NCI-H345 (cell line): Measurements from ENCODE around the gene FMNL2.

Experiments
- DNase-seq: peaks from one replicate; lab custom pipeline; 2025; lab: John Stamatoyannopoulos, UW

FMNL2 gene

DNA sequence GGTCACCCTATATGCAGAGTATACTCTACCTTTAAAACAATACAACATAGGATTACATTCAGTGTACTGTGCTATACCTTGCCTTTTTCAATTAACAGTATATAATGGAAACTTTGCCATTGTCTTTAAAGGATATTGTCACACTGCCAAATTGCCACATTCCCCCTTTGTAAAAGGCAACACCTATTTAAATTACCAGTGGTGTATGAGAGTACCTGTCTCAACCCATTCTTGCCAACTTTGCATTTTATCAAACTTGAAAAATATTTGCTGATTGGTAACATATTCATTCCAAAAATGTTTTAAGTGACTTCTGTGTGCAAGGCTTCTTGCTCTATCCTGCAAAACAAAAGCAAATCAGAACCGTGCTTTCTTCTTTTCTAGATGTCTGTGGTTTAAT, 92.9 kb downstream of the FMNL2 start:
- DNase-seq = no peak

DNA sequence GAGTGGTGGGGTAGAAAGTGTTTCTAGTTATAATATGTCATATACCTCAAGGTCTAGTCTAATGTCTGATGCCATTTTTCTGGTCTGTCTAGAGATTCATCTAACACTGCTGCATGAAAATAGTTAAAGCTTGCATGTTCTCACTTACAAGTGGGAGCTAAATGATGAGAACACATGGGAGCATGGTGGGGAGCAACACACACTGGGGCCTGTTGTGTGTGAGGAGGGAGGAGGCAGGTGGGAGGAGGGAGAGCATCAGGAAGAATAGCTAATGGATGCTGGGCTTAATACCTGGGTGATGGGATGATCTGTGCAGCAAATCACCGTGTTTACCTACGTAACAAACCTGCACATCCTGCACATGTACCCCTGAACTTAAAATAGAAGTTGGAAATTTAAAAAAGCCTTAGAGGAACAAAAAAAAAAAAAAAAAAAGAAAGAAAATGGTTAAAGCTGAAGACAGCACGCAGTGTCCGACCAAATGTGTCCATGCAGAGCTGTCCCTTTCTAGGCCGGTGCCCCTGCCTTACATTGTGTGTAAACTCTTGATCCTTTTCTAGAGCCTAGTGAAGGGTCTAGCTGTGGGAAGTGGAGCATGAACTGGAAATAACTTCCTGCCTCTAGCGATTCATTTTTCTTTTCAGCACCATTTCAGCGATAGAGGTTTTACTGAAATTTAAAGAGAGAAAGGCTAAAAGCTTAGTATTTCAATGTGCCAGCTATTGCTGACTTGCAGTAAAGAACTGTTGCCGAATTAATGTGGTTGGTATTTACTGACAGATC, 94.0 kb downstream of the FMNL2 start:
- DNase-seq = no peak

DNA sequence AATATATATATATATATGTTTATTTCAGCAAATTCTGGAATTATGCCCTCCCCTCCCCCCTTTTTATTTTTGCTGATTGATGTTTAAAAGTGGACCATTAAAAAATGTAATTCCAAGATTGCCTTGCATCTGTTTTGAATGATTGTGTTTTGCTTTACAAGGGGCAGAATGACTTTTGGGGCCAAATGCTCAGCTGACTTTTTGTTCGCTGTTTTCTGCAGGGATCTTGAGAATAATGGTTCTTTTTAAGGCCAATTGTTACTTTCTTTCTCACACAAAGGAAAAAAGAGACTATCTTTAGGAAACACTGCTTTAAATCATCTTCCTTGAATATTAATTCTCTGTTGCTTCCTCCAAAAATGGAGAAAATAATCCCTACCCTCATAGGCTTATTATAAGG, 95.9 kb downstream of the FMNL2 start:
- DNase-seq = no peak

DNA sequence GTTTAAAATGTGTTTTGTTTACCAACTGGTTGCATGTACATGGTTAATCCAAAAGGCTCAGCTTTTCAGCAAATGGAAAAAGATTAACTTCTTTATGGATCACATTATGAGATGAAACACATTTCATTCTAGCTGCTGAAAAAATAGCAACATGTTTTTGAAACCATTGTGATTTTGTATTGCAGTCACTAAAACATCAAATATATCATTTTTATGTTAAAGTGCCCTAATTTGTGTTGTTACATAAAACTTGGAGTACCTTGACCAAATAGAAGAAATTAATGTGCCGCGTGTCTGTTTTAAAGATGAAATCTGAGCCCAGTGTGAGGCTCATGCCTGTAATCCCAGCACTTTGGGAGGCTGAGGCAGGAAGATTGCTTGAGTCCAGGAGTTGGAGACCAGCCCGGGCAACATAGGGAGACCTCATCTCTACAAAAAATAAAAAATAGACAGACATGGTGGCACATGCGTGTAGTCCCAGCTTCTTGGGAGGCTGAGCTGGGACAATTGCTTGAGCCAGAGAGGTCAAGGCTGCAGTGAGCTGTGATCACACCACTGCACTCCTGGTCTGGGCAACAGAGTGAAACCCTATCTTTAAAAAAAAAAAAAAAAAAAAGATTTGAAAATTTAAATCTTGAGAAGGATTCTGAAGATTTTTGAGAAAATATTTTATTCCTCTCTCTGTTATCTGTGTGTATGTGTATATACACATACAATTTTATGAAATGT, 96.6 kb downstream of the FMNL2 start:
- no peak for DNase-seq

DNA sequence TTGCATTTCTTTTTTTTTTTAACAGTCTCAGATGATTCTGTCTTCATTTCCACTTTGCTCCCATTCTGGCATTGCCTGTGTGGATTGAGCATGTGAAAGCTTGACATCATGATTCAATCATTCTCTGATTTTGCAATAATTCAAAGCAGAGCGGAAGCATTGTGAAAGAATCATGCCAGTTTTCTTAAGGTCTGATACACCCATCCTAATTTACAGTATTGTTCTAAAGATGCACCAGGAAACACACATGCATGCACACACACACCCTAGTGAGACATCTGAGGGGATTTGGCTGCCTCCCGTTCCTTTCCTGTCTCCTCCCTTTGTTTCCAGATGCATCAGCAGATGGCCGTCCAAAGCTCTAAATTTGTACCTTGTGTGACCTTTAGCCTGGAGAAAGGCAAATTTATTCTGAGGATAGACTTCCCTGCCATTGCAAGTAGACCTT, 97.3 kb downstream of the FMNL2 start:
- DNase-seq = no peak

DNA sequence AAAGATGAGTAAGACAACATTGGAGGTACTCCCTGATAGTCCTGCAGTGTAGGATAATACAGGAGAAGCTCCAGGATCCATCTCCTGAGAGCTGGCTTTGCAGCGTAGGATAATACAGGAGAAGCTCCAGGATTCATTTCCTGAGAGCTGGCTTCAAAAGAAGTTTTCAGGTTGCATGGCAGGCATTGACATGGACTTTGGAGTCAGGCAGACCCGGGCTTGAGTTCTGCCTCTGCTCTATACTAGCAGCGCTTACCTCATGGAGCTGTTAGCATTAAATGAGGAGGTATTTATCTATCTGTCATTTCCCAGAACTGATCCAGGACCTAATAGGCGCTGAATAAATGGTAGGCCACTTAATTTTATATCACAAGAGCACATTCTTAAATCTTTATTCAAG, 97.8 kb downstream of the FMNL2 start:
- no peak for DNase-seq

DNA sequence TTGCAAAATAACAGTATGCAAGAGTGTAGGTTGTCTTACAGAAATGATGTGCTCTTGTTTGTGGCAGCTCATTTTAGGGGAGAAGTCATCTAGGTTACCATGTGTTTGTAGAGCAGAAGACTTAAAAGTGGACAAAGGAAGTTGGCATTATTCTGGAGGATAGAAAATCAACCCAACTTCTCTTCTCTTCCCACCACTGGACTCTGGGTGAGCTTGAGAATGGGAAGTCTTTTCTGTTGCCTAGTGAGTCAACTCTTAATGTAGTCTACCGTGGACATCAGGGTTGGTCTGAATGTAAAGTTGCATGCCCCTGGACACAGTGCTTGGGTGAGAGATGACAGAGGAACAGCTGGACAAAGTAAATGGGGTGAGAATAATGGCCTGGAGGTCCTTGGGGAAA, 98.3 kb downstream of the FMNL2 start:
- DNase-seq = no peak

DNA sequence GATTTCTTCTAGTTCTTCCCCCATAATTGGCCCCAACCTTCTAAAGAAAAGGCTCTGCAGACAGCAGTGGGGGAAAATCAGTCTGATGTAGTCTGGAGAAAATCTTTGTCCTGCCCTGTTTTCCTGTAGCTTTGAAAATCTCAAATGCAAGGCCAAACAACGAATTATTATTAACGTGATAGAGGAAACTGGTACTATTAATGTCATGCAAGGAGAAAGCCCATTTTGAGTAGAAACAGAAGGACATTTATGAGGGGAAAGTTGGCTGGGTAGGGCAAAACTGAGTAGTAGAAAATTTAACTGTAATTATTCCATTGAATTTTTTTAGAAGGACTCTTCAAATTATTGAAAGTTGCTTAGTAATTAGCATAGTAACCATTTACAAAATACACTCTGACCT, 98.8 kb downstream of the FMNL2 start:
- no peak for DNase-seq

DNA sequence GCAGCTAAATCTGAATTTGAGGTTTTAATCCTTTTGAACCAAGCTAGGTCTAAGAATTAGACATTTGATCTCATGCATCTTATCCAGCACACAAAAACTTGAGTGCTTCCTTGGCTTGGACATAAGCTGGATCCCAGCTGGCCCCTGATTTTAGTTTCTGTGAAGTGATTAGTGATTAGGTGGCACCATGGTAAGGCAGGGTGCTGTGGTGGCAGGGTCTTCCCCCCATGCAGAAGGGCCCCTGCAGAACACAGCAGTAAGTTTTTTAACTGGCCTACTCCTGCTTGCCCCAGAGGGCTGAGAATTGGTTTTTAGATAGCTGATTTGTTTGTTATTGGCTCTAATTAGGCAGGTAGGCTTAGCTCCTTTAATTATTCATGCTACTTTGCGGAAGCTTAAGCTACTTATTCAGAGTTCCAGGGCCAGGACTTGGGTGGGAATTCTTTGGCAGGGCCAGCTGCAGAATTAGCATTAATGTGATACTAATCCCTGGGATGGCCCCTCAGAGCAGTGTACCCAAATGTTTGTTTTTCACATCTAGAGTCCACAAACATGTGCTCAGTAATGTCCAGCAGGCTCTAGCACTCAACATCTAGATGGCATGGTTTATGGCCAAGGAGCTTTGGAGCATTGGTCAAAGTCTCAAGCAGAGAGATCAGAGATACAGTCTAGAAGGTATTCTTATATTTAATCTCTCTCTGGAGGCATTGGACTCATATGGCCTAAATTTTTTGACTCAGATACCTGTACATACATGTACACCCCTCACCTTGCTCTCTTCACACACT, 99.6 kb downstream of the FMNL2 start:
- no peak for DNase-seq

DNA sequence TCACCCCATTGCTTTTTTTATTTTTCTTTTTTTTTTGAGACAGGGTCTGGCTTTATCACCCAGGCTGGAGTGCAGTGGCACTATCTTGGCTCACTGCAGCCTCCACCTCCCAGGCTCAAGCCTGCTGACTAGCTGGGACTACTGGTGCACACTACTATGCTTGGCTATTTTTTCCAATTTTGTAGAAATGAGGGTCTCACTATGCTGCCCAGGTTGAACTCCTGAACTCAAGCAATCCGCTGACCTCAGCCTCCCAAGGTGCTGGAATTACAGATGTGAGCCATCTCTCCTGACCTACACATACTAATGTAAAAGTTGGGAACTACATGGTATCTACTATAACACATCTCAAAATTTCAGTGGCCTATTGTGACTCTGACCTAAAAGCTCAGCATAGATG, 101.2 kb downstream of the FMNL2 start:
- DNase-seq = no peak

DNA sequence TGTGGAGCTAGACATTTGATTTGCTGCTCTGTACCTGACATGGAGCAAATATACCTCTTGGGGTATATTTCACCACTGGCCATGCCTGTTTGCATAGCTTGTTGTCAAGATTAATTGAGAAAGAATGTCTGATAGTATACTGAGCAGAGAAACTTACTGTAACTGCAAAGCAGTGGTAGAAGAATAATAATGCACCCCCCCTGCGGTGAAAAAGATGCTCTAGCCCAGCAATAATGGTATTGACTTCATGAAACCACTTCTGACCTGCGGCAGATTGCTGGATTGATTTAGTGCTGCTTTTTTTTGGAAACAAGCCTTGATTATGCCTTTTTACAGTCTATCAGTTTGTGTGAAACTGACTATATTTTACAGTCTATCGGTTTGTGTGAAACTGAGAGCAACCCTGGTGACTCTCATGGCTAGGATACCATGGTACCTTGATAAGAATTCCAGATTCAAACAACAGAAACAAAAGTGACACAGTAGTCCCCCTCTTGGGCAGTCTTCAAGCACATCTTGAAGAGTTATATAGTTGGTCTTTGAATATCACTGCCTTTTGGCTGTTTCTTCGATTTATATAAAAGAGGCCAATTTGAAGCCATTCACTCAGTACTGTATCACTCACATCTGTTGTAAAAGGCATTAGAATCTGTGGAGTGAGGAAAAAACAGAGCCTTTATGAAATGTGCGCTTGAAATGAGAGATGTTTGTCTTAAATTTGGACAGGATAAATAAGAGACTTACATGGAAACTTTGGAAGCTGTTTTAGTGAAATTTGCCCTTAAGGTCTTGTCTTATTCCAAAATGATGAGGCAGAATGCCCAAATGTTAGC, 102.5 kb downstream of the FMNL2 start:
- no peak for DNase-seq

DNA sequence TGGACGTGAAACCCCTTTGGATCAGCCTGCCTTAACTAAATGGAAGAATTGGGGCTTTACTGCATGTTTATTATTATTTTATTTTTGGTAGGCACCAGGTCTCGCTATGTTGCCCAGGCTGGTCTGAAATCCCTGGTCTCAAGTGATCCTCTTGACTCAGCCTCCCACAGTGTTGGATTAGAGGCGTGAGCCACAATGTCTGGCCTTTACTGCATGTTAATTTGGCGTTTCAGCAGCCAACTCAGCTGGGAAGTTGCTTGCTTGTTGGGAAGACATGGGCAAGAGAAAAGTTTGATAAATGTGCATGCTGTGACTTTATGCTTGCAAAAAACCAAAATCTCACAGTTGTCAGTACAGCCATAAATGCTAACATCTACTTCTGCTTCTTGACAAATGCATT, 105.1 kb downstream of the FMNL2 start:
- DNase-seq = no peak

DNA sequence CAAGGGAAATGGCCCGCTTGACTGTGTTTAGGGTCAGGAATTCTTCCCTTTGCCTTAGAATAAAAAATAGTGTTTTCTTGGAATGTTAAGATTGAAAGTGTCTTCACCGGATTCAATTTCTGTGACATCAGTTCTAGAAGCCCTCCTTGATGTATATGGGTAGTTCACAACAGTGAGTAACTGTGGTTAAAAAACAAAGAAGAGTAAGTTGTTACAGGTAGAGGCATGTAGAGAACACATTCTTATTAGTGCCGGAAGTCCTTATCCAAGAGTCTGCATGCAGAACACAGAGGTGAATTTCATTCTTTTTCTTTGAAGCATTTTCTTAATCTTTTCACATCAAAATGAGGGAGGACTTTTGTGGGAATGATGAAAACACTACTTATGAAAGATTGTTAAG, 105.5 kb downstream of the FMNL2 start:
- no peak for DNase-seq

DNA sequence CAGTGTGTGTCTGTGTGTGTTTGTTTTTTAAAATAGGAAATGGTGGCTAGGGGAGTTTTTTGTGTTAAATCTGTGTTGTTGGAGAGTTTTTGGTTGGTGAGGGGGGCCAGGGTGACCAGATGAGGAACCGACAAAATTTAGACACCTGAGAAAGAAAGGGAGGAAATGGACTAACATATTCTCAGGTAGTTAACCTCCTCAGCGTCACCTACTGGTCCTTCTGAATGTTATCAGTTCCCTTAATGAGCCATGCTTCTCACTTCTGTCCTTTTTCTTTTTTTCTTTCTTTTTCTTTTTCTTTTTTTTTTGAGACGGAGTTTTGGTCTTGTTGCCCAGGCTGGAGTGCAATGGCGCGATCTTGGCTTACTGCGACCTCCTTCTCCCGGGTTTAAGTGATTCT, 107.0 kb downstream of the FMNL2 start:
- DNase-seq = no peak

DNA sequence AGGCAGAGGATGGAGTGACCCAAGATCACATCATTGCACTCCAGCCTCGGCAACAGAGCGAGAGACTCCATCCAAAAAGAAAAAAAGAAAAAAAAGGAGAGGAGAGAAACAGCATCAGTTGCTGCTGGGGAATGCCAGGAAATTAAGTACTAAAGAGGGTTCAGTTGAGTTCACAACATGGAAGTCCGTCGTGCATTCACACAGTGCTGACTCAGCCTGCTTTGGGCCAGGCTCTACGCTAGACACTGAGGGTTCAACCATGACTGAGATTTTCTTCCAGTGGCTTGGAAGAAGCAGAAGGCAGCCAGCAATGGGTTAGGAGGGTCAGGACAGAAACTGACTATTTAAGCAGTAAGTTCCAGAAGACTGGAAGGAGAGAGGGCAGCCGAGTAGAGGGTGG, 108.8 kb downstream of the FMNL2 start:
- DNase-seq = no peak

DNA sequence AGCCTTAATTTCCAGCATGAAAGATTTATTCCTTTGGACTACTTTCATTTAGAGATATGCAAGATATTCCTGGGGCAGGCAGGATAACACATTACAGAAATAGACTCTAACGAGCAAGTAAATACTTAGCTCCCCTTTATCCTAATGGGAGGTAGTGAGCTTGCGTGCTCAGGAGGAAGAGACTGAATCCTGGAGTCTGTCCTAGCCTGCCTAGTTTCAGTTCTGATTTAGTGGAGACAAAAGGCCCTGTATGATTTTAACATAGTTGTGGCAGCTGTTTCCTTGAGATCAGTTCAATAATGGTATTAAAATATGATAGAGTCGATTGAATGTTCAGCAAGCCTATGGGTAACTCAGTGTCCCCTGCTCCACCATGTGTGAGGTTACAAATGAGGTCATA, 109.5 kb downstream of the FMNL2 start:
- DNase-seq = no peak

DNA sequence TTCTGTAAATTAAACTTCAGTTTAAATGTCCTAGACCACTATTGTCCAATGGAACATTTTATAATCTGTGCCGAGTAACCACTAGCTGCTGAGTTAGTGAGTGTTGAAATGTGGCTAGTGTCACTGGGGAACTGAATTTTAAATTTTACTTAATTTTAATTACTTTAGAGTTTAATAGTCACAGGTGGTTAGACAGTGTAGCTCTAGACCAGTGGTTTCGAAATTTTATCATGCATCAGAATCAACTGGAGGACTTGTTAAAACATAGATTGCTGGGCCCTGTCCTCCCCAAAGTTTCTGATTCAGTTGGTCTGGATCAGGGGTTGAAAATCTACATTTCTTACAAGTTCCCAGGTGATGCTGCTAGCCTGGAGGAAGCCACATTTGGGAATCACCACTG, 110.4 kb downstream of the FMNL2 start:
- no peak for DNase-seq

DNA sequence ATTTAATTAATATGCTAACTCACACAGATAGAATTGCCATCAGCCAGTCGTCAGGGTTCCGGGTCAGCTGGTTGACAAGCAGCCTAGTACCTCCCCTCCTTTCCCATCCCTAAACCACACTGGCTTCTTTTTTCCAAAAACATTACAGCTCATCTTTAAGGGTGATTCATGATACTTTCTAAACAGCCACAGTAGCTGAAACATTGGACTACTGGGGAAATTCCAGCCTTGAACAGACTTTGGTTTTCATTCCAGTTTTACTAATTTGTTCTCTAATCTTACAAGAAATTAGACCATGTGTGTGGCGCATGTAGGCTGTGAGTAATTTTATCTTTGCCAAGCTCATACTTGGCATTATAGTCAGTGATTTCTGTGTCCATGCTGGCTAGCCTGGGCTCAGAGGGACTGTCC, 110.8 kb downstream of the FMNL2 start:
- DNase-seq = no peak

DNA sequence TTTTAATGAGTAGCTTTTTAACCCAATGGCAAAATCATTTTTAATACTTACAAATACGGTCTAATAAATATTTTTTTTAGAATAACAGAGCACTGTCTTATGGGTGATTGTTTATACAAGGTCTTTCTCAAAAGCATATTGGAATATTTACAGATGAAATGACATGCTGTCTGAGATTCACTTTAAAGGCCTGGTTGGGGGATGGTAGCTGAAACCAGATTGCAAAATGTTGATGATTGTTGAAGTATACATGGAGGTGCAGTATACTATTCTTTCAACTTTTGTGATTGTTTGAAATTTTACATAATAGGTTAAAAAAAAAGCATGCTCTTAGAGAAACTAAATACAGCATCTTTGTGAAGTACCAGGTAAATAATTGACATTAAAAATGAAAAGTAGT, 111.2 kb downstream of the FMNL2 start:
- no peak for DNase-seq

DNA sequence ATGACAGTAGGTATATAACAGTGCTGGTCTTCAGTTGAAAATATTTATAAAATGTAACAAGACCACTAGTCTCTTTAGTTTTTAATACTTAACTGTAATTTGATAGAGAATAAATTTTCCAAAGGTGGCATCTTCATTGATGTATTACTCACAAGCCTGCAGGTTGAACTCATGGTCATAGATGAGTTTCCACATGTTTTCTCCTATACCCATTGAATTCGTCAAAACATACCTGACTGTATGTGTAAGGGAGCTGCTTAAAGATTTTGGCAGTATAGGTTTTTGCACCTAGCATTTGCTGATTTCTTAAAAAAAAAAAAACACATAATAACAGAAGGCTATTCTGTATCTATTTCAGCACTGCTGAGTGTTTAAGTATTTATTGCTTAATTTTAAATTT, 112.9 kb downstream of the FMNL2 start:
- no peak for DNase-seq

DNA sequence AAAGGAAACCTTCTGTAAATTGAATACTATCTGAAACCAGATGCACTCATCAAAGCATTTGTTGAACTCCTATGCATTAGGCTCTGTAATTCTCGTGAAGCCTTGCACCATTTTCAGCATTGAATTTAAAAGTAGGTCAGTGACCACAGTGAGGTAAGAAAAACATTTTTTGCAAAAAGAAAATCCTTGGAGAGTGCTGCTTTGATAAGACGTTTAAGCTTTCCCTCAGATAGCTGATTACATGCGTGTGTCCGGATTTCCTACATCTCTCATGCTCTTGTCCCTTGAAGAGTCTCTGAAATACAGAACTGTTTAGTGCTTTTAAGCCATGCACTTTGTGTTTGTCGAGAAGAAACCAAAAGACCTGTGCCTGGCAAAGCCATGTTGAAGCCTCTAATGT, 113.6 kb downstream of the FMNL2 start:
- no peak for DNase-seq

DNA sequence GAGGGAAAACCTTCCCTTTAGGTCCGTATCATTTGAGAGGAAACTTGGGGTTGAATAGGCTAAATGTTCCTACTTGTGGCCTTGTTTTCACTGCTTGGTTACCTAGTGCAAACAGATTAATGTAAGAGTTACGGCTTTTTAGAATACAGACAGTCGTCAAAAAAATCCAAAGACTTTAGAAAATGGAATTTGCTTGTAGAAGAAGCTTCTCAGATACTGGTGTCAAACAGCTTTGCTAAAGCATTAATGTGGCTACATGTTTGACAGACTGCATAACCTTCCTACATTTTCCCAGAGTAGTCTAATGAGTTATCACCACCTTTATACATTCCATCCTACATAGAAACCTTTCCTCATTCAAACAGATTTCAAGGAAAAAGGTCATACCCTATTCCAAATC, 114.6 kb downstream of the FMNL2 start:
- no peak for DNase-seq
